IPS DF 4.7 (cell line): Measurements from ENCODE around the gene GMPPB.

Experiments used
- DNase-seq: peaks from one replicate; pipeline ENCODE4 v3.0.0-alpha.2; 2013; ENCODE audit warnings: low spot score; ENCODE audit errors: extremely low read depth

Gene GMPPB

GRCh38 chr3:49673121-49673714, 50.5 kb downstream of the GMPPB start:
- DNase-seq: no peak

GRCh38 chr3:49671291-49672288, 52.2 kb downstream of the GMPPB start:
- peak; percentile 79 for DNase-seq

- DNase-seq: no peak
These were observed 52.8 kb downstream of the GMPPB start for GRCh38 chr3:49670940-49671290.
